GM18519 (cell line): ENCODE measurements around the gene RNF207.

Experiments
- ATAC-seq: cut with Tn5 transposase; IDR thresholded peaks from one replicate; pipeline ENCODE4 v1.9.1; 2021; ENCODE audit warnings: mild to moderate bottlenecking, moderate library complexity; ENCODE audit not compliant: unreplicated experiment, low FRiP score

The RNF207 gene

DNA sequence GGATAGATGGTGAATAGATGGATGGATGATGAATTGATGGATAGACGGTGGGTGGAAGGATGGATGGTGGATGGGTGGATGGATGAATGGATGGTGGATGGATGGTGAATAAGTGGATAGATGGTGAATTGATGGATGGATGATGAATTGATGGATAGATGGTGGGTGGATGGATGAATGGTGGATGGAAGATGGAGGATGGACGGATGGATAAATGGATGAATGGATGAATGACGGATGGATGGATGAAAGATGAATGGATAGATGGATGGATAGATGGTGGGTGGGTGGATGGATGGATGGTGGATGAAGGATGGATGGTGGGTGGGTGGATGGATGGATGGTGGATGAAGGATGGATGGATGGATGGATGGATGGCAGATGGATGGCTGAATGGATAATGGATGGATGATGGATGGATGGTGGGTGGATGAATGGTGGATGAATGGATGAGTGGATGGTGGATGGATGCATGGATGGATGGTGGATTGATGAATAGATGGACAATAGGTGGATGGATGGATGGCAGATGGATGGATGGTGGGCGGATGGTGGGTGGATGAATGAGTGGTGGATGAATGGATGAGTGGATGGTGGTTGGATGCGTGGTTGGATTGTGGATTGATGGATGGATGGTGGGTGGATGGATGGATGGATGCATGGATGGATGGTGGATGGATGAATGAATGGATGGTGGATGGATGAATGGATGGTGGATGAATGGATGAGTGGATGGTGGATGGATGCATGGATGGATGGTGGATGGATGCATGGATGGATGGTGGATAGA lies 31.1 kb upstream of the RNF207 start:
- no peak for ATAC-seq

DNA sequence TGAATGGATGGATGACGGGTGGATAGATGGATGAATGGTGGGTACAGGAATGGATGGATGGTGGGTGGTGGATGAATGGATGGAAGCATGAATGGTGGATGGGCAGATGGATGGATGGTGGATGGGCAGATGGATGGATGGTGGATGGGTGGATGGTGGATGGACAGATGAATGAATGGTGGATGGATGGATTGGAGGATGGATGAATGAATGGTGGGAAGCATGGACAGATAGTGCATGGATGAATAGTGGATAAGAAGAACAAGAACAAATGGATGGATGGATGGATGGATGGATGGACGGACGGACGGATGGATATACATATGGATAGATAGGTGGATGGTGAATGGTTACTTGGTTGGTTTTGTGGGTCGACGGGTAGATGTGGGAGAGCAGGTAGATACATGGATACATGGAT lies 30.5 kb upstream of the RNF207 start:
- ATAC-seq: no peak

DNA sequence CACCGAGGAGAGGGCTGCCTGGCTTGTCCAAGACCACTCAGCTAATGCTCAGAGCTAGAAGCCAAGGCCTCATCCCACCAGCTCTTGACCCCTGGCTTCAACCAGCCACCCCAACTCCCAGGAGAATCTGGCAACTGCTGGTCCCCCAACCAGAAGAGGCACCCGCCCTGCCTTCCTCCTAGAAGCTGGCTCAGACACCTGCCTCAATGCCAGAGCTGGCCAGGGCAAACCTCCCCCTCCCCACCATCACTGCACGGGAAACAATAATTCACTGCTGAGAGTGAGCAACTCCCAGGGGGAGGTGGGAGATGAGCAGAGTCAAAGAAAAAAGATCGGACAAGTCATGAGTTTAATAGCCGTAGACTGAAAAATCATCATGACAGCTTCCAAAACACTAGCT lies 29.1 kb upstream of the RNF207 start:
- ATAC-seq: no peak

DNA sequence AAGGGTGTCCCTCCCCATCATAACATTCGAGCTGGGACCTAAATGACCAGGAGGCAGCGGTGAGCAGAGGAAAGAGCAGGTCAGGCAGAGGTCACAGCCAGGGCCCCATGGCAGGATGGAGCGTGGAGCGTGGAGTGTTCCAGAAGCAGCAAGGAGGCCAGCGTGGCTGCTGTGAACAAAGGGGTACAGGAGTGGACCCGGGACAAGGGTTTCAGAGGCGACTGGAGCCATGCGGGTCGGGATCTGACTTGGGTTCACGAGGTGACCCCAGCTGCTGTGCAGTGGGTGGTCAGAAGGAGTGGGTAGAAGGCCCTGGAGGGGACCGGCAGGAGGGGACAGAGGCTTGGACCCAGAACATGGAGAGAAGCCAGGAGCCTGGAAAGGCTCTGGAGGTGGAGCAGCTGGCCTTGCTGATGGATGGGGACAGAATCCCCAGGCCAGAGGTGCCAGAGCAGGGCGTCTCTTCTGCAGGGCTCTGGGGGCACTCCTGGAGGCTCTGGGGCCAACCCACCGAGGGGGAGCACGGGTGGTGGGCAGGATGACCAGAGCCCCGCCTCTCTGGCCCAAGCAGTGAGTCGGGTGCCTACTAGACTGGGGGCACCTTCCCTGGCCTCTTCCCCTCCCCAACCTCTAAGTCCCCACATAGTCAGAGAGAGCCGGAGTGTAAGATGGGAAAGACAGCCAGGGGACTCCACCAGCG lies 28.1 kb upstream of the RNF207 start:
- ATAC-seq: no peak

DNA sequence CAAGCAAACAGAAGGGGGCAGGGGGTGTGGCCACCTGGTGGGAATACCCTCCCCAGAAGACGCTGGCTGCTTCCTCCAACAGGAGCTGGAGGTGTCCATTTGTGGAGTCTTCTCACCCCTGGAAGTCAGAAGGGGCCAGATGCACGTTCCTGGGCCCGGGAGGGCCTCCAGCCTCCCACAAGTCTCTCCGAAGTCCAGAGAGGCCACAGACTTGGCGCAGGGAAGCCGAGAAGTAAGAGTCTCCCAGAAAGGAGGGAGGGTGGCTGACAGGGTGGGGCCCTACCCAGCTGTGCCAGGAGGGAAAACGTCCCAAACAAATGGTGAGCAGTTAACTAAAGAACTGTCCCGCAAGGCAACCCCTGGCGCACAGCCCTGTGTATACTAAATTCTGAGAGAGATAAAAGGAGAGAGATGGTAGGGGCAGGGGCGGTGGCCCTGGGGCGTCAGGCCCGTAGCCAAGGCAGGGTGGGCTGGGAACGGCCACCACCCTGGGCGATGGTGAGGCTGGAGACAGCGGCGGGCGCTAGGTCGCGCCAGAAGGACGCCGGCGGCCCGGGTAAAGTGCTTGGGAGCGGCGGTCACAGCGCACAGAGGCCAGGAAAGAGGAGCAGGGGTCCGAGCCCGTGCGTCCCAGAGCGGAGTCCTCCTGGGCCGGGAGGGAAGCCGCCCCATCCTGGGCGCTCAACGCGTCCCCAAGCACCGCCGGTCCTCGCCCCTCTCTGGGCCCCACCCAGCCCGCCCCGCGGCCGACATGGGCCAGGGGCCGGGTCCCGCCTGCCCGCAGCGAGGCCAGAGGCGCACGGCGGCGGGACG lies 27.0 kb upstream of the RNF207 start:
- ATAC-seq: no peak

DNA sequence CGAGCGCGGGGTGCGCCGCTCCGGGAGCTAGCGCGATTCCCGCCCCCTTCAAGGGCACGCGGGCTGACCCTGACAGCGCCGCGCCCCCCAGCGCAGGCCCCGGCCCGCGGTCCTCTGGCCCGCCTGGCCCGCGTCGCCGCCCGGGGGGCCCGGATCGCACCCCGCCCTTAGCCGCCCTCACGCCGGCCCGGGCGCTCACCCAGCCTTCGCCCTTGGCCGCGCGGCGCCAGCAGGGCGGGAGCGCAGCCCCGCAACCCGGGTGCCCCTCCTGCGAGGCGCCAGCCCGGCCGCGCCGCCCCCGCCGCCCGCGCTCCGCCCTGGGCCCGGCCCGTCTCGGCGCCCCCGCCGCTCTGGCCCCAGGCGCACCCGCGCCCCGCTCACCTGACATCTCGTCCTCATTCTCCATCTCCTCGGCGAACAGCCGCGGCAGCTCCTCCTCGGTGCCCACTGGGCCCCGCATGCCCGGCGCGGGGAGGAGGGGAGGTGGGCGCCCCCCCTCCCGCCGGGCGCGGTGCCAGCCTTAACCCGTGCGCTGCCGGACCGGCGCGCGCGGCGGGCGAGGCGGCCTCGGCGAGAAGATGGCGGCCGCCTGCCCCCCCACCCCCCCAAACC lies 26.2 kb upstream of the RNF207 start:
- no peak for ATAC-seq

DNA sequence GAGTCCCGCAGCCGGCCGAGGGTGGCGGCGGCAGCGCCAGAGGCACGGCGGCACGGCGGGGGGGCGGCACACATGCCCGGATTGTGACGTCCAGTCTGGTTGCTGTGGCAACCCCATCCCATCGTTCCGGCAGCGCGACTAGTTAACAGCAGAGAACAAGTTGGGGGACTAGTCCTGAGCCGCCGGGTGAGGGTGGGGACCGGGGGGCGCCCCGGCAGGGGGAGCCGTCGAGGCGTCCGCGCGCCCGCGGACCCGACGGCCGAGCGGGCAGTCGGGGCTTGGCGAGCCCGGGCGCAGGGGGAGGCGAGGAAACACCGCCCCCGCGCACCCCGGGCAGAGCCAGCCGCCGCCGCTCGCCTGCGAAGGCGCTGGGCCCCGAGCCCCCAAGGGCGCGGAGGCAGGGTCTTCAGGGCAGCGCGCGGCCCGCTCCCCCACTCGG lies 25.6 kb upstream of the RNF207 start, which contains the start of gene CHD5:
TSS of gene CHD5 (minus strand) at position 54 of the 439 bp plus-strand sequence. CDS start 298 bp downstream, outside the sequence.
- no peak for ATAC-seq

DNA sequence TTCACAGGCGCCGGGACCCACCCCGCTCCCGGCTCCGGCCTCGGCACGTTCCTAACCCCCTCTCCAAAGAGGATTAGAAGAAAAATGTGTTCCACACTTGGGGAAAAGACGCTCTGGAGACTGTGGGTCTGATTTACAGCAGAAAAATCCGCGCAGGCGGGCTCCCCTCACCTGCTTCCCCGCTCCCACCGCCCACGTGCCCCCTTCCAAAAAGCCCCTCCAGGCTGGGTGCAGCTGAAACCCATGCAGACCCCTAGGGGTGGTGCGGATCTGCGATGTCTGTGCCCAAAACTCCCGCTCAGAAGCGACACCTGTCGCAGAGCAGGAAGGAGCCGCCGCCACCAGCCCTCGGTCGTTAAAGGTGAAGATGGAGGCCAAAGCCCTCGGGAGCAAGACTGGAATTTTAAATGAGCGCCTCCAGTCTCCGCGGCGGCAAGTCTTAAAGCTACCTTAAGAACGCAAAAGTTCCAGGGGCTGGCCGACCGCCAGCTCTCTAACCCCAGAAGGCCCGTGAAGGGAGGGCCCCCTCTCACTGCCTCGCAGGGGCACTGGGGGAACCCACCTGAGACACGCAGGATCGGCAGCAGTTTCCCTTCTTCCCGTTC lies 25.1 kb upstream of the RNF207 start:
- ATAC-seq: no peak

DNA sequence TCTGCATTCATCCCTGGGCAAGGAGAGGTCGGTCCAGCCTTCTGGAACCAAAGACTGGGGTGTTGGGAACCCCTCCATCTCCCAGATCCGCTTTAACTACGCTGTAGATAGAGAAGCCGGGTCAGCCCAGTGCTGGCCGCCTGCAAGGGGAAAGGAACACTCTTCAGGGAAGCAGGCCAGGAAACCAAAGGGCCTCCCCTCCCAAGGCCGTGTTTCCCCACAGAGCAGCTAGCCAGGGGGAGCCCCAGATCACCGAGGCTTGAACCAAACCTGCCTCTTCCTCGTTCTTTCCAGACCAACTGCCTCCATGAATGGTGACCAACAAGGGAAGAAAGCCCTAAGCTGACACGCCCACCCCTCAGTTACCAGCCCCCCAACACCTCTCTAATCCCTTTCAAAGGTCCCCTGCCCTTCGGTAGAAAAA lies 24.6 kb upstream of the RNF207 start:
- no peak for ATAC-seq

DNA sequence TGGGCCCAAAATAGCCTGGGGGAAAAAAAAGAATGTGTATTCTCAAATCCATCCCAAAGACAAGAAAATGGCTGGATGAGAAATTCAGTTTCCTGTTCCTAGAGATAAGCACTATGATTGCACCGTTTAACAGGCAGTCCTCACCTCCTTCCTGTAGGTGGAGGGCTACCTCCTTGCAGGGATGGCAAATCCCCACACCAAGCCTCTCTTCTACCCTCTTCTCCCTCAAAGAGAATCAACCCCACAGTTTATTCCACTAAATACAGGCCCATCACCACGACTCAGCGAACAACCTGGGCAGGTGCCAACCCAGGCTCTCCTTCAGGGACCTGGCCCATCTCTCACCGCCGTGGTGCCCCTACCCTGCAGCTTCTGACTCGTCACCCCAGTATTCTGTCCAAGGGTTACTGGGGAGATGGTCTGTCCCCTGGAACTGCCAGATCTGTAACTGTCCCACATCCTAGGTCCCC lies 22.4 kb upstream of the RNF207 start:
- ATAC-seq: no peak

DNA sequence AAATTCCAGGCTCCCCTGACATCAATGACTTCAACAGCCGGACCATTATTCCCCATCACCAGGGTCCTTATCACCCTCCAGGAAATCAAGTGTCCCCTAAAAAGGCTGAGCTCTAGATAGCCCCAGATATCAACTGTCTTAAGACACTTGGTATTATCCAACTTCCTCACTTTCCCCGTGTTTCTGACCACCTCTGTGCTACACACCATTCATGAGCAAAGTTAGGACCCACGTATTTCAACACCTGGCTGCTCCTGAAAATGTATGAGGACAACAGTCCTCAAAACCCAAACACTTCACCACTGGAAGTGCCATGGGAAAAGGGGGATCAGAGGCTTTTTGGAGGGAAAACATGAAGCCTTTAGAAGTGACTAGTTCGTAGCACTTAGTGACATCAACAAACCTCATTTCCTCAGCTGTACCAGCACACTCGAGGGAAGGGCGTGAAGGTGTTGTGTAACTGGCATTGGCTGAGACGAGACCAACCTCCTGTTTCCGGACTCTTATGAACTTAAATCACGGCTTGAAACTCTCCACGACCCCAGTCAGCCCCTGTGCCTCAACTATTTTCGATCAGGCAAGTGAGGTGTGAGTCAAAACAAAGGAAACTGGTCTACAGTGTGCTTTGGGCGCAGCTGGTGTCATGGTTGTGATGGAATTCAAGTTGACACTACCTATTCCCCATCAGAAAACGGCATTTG lies 21.7 kb upstream of the RNF207 start:
- no peak for ATAC-seq

DNA sequence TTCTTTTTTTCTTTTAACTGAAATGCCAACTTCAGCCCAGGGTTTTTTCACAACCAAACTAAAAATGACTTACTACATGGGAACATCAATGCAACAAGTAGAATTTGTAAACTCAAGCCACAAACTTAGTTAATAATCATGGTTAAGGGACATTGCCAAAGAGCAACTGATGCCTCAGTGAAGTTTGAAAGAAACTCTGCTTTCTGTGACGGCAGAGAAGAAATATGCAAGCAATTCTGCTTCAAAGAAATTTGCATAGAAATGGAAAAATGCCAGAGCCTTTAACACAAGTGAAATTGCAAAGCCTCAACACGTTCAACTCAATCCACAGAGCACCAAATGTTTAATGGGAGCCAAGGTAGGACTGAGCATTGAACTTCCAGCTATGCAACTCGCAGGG lies 20.8 kb upstream of the RNF207 start:
- no peak for ATAC-seq

DNA sequence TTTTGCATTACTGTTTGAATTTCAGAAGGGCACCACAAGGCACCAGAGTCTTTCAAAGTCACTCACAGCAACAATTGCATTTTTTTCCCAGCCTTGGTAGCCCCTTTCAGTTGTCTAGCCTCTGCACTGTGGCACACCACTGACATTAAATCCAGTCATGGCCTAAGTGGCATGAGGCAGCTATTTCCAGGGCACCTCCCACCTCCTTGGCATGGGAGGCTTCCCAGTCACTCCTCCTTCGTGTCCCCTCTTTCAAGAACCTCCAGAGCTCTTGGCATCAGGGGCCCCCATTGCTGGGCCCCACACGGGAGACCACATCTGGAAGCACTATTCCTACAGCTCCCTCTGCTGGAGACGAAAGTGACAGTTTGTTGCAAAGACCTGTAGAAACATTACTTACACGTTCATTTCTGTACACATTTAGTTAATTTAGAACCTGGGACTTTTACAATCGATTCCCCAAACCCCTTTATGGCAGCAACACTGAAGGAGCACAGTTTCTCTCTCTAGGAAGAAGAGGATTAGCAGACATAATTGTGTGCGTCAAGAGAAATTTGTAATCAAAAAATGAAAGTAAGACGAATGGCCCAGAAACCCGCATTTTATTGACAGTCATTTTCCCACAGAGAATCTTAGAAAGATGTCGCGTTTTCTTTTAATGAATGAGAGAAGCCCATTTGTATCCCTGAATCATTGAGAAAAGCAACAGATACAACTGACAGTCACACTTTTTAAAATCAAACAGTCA lies 20.1 kb upstream of the RNF207 start:
- ATAC-seq: no peak

DNA sequence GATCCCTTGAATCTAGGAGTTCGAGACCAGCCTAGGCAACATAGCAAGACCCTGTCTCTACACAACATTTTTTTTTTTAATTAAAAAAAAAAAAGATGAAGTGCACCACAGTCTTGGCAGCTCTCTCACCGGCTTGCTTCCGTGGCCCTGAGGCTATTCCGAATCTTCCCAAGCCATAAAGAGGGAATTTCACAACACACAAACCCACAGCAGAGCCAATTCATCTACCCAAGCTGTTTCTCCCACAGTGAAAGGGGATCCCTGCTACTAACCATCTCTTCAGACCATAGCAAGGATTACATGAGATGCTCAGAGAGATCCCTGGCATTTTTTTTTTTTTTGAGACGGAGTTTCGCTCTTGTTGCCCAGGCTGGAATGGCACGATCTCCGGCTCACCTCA lies 17.5 kb upstream of the RNF207 start:
- ATAC-seq: no peak

DNA sequence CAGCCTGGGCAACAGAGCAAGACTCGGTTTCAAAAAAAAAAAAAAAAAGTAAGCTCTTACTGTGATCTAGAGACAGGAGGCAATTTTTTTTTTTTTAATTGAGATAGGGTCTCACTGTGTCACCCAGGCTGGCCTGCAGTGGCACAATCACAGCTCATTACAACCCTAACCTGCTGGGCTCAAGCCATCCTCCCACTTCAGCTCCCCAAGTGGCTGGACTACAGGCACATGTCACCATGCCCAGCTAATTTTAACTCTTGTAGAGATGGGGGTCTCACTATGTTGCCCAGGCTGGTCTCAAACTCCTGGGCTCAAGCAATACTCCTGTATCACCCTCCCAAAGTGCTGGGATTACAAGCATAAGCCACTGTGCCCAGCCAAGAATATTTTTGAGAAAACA lies 14.0 kb upstream of the RNF207 start:
- ATAC-seq: no peak

DNA sequence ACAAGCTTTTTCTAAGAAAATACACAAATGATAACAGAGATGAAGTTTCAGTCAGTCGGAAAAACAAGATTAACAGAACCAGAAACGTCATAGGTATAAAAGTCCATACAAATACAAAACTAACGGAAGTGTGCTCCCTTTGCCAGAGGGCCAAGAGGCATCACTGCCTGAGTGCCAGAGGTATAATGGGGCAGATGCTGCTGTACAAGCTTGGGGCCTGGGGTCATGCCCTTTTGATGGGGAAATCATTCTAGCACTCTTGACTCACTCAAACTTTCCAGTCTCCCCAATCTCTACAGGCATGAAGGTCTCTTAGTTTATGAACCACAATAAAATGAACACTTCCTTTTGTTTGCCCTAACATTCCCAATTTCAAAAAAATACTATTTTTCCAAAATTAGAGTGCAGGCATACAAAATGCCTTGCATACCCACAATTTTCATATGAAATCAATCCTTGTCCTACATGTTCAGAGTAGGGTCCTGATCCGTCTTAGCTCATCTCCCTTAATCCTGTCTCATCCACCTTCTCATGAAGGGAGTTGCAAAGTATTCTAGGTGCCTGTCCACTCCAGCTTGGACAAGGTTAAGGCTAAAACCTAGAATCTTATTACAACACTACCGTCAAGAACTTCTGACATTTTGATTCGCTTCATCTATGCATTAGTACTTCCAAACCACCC lies 8.0 kb upstream of the RNF207 start:
- ATAC-seq: no peak

DNA sequence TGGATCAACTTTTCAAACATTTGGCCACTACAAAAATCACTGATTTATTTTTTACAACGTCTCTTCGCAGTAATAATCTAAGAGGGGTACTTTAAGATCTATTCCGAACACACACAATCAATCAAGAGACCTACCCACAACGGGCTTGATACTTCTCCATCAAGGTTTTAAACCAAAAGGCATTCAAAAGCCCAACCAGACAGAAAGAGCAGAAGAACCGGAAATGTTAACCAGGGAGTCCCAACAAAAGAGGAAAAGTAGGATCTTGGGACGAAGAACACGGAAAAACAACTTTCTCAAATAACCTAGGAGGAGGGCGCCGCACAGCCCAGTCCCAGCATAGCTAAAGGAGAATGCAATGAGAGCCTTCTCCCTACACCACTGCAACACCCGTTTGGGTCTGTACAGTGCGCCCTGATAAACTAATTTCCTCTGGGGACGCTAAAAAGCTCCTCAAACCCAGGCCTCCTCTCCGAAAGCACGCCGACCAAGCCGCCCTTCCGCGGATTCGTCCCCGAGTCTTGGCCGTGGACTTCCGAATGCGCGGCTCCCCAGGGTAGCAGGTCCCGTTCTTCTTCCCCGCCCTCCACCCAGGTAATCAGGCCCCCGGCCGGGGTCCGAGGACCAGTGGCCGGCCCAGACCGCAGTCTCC lies 7.1 kb upstream of the RNF207 start:
- no peak for ATAC-seq
